ENCODE data around the gene CDKN2D. TPM values are rescaled to one million over a fixed set of nuclear protein-coding genes. Genes with fewer than 3 reads are reported as not detected.

The CDKN2D gene
- total RNA-seq, 1 donor from 2014 or later, result 17.1 TPM

Other genes with a start within 250 kb of the CDKN2D start
- gene RAVER1, start 235.4 kb downstream of the CDKN2D start, total RNA-seq, result 29.5 and 34.1 TPM in 2 replicates
- gene ICAM3, start 229.4 kb downstream of the CDKN2D start, total RNA-seq, result 3.4 and 3.8 TPM in 2 replicates
- 95.4 and 103 TPM in 2 replicates for gene TYK2, start 188.4 kb downstream of the CDKN2D start, total RNA-seq
- gene CDC37, start 165.4 kb downstream of the CDKN2D start, total RNA-seq, result 155 and 262 TPM in 2 replicates
- 0.40 and 2.0 TPM in 2 replicates for gene PDE4A, start 148.4 kb downstream of the CDKN2D start, total RNA-seq
- 41.2 and 76.0 TPM in 2 replicates for gene KEAP1, start 65.6 kb downstream of the CDKN2D start, total RNA-seq
- not detected in 2 replicates for gene S1PR5, start 51.5 kb downstream of the CDKN2D start, total RNA-seq
- 31.4 and 35.9 TPM in 2 replicates for gene ATG4D, start 25.1 kb downstream of the CDKN2D start, total RNA-seq
- gene KRI1, start 3.0 kb downstream of the CDKN2D start, total RNA-seq, result 16.7 and 18.2 TPM in 2 replicates
- gene AP1M2, start 18.3 kb upstream of the CDKN2D start, total RNA-seq, result 39.7 and 47.2 TPM in 2 replicates
- gene SLC44A2, start 56.6 kb upstream of the CDKN2D start, total RNA-seq, result 48.5 and 52.0 TPM in 2 replicates
- 125 and 208 TPM in 2 replicates for gene ILF3, start 85.4 kb upstream of the CDKN2D start, total RNA-seq
- 21.7 and 33.4 TPM in 2 replicates for gene QTRT1, start 132.5 kb upstream of the CDKN2D start, total RNA-seq
- 94.5 and 103 TPM in 2 replicates for gene DNM2, start 149.1 kb upstream of the CDKN2D start, total RNA-seq

Data from epithelial cell of proximal tubule (primary cell).